ENCODE measurements around the gene TLR10.

Gene TLR10

GRCh38 chr4:38759790-38760122, 23.0 kb downstream of the TLR10 start:
- no peak for DNase-seq

- DNase-seq = peak; percentile 40
Measured at GRCh38 chr4:38759113-38759789, 23.5 kb downstream of the TLR10 start.

- DNase-seq = no peak
Measured at GRCh38 chr4:38757945-38758600, 24.7 kb downstream of the TLR10 start.

- DNase-seq = no peak
Measured at GRCh38 chr4:38752941-38753806, 29.6 kb downstream of the TLR10 start.

GRCh38 chr4:38752372-38752940, 30.3 kb downstream of the TLR10 start:
- no peak for DNase-seq

- DNase-seq = no peak
Measured at GRCh38 chr4:38751341-38752010, 31.3 kb downstream of the TLR10 start.

- no peak for DNase-seq
Measured at GRCh38 chr4:38749336-38749735, 33.5 kb downstream of the TLR10 start.

GRCh38 chr4:38747629-38748028, 35.2 kb downstream of the TLR10 start:
- DNase-seq = no peak

GRCh38 chr4:38745881-38746280, 36.9 kb downstream of the TLR10 start:
- no peak for DNase-seq

GRCh38 chr4:38743866-38744265, 38.9 kb downstream of the TLR10 start:
- DNase-seq = no peak

- DNase-seq = no peak
Measured at GRCh38 chr4:38740303-38740702, 42.5 kb downstream of the TLR10 start.

- no peak for DNase-seq
Measured at GRCh38 chr4:38738940-38739803, 43.6 kb downstream of the TLR10 start.

GRCh38 chr4:38735870-38736269, 46.9 kb downstream of the TLR10 start:
- no peak for DNase-seq

- DNase-seq = no peak
Measured at GRCh38 chr4:38734911-38735310, 47.9 kb downstream of the TLR10 start.

- DNase-seq = no peak
Measured at GRCh38 chr4:38734446-38734845, 48.3 kb downstream of the TLR10 start.

- no peak for DNase-seq
Measured at GRCh38 chr4:38733663-38734062, 49.1 kb downstream of the TLR10 start.

- peak; percentile 66 for DNase-seq
Measured at GRCh38 chr4:38730830-38731646, 51.8 kb downstream of the TLR10 start.

GRCh38 chr4:38730493-38730829, 52.3 kb downstream of the TLR10 start:
- DNase-seq = no peak

- no peak for DNase-seq
Measured at GRCh38 chr4:38728631-38729141, 54.1 kb downstream of the TLR10 start.

GRCh38 chr4:38724475-38724808, 58.3 kb downstream of the TLR10 start:
- DNase-seq = no peak
